ENCODE measurements around the gene IRF2BP2.

Gene IRF2BP2

GRCh38 chr1:234610061-234610665, at the start of gene IRF2BP2 (continued):
- peak; percentile 32; the same call in 1 of the 2 replicates for TF ChIP-seq PRDM10 (tag by site-specific recombination; IDR thresholded peaks at IDR 0.05)
- no peak; the same call in 1 of the 2 replicates for TF ChIP-seq ZNF561 (tag by site-specific recombination; IDR thresholded peaks at IDR 0.05; ENCODE audit: borderline replicate concordance)
- TF ChIP-seq PBX3 (CRISPR knock-in tag; IDR thresholded peaks at IDR 0.05), result peak; percentile 42; the same call in 1 of the 2 replicates
- no peak for TF ChIP-seq ZNF658 (tag by site-specific recombination; IDR thresholded peaks at IDR 0.05)
- TF ChIP-seq ZNF529 (tag by site-specific recombination; IDR thresholded peaks at IDR 0.05; ENCODE audit: insufficient replicate concordance), result no peak
- no peak; the same call in 1 of the 2 replicates for TF ChIP-seq KLF9 (tag by site-specific recombination; IDR thresholded peaks at IDR 0.05; ENCODE audit: low read depth)
- no peak for TF ChIP-seq ZNF423 (tag by site-specific recombination; IDR thresholded peaks at IDR 0.05)
- TF ChIP-seq, protein P1, sequence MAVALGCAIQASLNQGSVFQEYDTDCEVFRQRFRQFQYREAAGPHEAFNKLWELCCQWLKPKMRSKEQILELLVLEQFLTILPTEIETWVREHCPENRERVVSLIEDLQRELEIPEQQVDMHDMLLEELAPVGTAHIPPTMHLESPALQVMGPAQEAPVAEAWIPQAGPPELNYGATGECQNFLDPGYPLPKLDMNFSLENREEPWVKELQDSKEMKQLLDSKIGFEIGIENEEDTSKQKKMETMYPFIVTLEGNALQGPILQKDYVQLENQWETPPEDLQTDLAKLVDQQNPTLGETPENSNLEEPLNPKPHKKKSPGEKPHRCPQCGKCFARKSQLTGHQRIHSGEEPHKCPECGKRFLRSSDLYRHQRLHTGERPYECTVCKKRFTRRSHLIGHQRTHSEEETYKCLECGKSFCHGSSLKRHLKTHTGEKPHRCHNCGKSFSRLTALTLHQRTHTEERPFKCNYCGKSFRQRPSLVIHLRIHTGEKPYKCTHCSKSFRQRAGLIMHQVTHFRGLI (tag by site-specific recombination; IDR thresholded peaks at IDR 0.05), result peak; percentile 56; the same call in 1 of the 2 replicates
- peak; percentile 92 for TF ChIP-seq ZNF324 (tag by site-specific recombination; IDR thresholded peaks at IDR 0.05)
- no peak for TF ChIP-seq ZNF585B (tag by site-specific recombination; IDR thresholded peaks at IDR 0.05)
- no peak for TF ChIP-seq ZNF37A (tag by site-specific recombination; IDR thresholded peaks at IDR 0.05)
- TF ChIP-seq FEZF1 (tag by site-specific recombination; IDR thresholded peaks at IDR 0.05), result no peak
- TF ChIP-seq ZNF837 (tag by site-specific recombination; IDR thresholded peaks at IDR 0.05), result peak; percentile 48; the same call in 1 of the 2 replicates
- TF ChIP-seq MEIS1 (CRISPR knock-in tag; IDR thresholded peaks at IDR 0.05; ENCODE audit: borderline replicate concordance), result 0 out of 2 replicates have a peak, but pooled peaks have one; percentile 53
- TF ChIP-seq ZNF621 (tag by site-specific recombination; IDR thresholded peaks at IDR 0.05), result no peak
- no peak; the same call in 1 of the 2 replicates for TF ChIP-seq WT1 (tag by site-specific recombination; IDR thresholded peaks at IDR 0.05)
- TF ChIP-seq ZNF571 (tag by site-specific recombination; IDR thresholded peaks at IDR 0.05), result no peak
- no peak; the same call in 1 of the 2 replicates for TF ChIP-seq KLF10 (tag by site-specific recombination; IDR thresholded peaks at IDR 0.05)
- TF ChIP-seq ZNF140 (tag by site-specific recombination; IDR thresholded peaks at IDR 0.05), result no peak
- TF ChIP-seq PATZ1 (tag by site-specific recombination; IDR thresholded peaks at IDR 0.05), result peak; percentile 48; the same call in 1 of the 2 replicates

Measured in HEK293 (cell line).